GM12878 (cell line): Measurements from ENCODE around the gene OR2AJ1.

Experiments
- CHD1 ChIP-seq: IDR thresholded peaks from 2 replicates; pipeline ENCODE4 v1.6.1; 2012; ENCODE audit warnings: low read depth, low read length, improper control_type of control experiment
- CHD2 ChIP-seq: IDR thresholded peaks from 2 replicates; pipeline ENCODE4 v1.6.1; 2011; ENCODE audit warnings: low read depth, low read length, improper control_type of control experiment, borderline replicate concordance
- EZH2 ChIP-seq: IDR thresholded peaks from 2 replicates; pipeline ENCODE4 v1.6.1; 2012; ENCODE audit warnings: low read depth, mild to moderate bottlenecking, control low read depth, inconsistent platforms, low read length, borderline replicate concordance; ENCODE audit not compliant: control insufficient read depth
- POLR2AphosphoS2 ChIP-seq: IDR thresholded peaks from 2 replicates; pipeline ENCODE4 v1.6.1; 2011; ENCODE audit warnings: low read depth, mild to moderate bottlenecking, low read length, improper control_type of control experiment, moderate library complexity
- RAD51 ChIP-seq: fragments of 450-650 bp; IDR thresholded peaks from 2 replicates; pipeline ENCODE4 v1.6.1; 2016; ENCODE audit warnings: moderate library complexity, mild to moderate bottlenecking, inconsistent platforms
- TARDBP ChIP-seq: IDR thresholded peaks from 2 replicates; pipeline ENCODE4 v1.6.1; 2016; ENCODE audit warnings: borderline replicate concordance
- TCF12 ChIP-seq: IDR thresholded peaks from 2 replicates; pipeline ENCODE4 v1.6.1; 2011; ENCODE audit warnings: low read depth, mild to moderate bottlenecking, low read length
- ZZZ3 ChIP-seq: IDR thresholded peaks from 2 replicates; pipeline ENCODE4 v1.6.1; 2011; ENCODE audit warnings: low read depth; ENCODE audit not compliant: control insufficient read depth, insufficient read length
- TF ChIP-seq, protein P1 (sequence below): fragments of 450-650 bp; formaldehyde crosslinking; IDR thresholded peaks from 2 replicates; pipeline ENCODE4 v1.4.0; 2020; ENCODE audit warnings: mild to moderate bottlenecking, moderate library complexity
- TF ChIP-seq, protein P2 (sequence below), 3 experiments: IDR thresholded peaks in 2 of 3; conservative IDR thresholded peaks in 1 of 3; 2 replicates each; pipeline ENCODE4 v1.5.1; 2011; ENCODE audit warnings: low read depth in 3 of 3, low read length in 3 of 3, mild to moderate bottlenecking in 3 of 3, control low read depth in 2 of 3, moderate library complexity in 2 of 3, inconsistent platforms in 1 of 3, mixed read lengths in 1 of 3; ENCODE audit not compliant: control insufficient read depth in 2 of 3, insufficient read depth in 1 of 3; ENCODE audit errors: extremely low read depth in 1 of 3
- TF ChIP-seq, protein P3 (sequence below): IDR thresholded peaks from 2 replicates; pipeline ENCODE4 v1.6.1; 2012; ENCODE audit warnings: improper control_type of control experiment, low read depth, low read length; ENCODE audit not compliant: insufficient replicate concordance

DNA sequence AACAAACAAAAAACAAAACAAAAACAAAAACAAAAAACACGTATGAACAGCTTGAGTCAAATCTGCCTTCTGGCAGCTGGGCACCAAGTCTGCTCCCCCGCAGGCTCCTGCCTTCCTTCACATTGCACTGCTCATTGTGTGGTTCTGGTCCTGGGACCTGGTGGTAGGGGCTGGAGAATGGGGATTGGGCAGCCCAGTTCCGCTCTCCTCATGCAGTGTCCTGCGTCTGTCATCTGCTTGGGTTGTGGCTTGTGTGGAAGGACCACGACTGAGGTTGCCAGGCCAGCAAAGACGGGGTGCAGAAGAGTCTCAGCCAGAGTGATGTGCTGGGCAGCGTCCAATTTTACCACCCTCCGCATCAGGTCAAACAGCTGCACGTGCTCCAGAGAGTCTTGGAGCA, 11.1 kb downstream of the OR2AJ1 start:
- TF ChIP-seq RAD51 (no peak), CHD2 (no peak), EZH2 (no peak), CHD1 (no peak), ZZZ3 (no peak), POLR2AphosphoS2 (no peak), TCF12 (no peak), TARDBP (no peak)
- TF ChIP-seq, protein P1, sequence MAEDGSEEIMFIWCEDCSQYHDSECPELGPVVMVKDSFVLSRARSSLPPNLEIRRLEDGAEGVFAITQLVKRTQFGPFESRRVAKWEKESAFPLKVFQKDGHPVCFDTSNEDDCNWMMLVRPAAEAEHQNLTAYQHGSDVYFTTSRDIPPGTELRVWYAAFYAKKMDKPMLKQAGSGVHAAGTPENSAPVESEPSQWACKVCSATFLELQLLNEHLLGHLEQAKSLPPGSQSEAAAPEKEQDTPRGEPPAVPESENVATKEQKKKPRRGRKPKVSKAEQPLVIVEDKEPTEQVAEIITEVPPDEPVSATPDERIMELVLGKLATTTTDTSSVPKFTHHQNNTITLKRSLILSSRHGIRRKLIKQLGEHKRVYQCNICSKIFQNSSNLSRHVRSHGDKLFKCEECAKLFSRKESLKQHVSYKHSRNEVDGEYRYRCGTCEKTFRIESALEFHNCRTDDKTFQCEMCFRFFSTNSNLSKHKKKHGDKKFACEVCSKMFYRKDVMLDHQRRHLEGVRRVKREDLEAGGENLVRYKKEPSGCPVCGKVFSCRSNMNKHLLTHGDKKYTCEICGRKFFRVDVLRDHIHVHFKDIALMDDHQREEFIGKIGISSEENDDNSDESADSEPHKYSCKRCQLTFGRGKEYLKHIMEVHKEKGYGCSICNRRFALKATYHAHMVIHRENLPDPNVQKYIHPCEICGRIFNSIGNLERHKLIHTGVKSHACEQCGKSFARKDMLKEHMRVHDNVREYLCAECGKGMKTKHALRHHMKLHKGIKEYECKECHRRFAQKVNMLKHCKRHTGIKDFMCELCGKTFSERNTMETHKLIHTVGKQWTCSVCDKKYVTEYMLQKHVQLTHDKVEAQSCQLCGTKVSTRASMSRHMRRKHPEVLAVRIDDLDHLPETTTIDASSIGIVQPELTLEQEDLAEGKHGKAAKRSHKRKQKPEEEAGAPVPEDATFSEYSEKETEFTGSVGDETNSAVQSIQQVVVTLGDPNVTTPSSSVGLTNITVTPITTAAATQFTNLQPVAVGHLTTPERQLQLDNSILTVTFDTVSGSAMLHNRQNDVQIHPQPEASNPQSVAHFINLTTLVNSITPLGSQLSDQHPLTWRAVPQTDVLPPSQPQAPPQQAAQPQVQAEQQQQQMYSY (CRISPR knock-in tag) = no peak
- TF ChIP-seq, protein P2, sequence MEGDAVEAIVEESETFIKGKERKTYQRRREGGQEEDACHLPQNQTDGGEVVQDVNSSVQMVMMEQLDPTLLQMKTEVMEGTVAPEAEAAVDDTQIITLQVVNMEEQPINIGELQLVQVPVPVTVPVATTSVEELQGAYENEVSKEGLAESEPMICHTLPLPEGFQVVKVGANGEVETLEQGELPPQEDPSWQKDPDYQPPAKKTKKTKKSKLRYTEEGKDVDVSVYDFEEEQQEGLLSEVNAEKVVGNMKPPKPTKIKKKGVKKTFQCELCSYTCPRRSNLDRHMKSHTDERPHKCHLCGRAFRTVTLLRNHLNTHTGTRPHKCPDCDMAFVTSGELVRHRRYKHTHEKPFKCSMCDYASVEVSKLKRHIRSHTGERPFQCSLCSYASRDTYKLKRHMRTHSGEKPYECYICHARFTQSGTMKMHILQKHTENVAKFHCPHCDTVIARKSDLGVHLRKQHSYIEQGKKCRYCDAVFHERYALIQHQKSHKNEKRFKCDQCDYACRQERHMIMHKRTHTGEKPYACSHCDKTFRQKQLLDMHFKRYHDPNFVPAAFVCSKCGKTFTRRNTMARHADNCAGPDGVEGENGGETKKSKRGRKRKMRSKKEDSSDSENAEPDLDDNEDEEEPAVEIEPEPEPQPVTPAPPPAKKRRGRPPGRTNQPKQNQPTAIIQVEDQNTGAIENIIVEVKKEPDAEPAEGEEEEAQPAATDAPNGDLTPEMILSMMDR (IDR thresholded peaks at IDR 0.05 in 2 of 3, conservative IDR thresholded peaks at IDR 0.05 in 1 of 3; ENCODE audit: control insufficient read depth in 2 of 3, extremely low read depth in 1 of 3, insufficient read depth in 1 of 3, low read depth in 3 of 3, low read length in 3 of 3) = no peak
- TF ChIP-seq, protein P3, sequence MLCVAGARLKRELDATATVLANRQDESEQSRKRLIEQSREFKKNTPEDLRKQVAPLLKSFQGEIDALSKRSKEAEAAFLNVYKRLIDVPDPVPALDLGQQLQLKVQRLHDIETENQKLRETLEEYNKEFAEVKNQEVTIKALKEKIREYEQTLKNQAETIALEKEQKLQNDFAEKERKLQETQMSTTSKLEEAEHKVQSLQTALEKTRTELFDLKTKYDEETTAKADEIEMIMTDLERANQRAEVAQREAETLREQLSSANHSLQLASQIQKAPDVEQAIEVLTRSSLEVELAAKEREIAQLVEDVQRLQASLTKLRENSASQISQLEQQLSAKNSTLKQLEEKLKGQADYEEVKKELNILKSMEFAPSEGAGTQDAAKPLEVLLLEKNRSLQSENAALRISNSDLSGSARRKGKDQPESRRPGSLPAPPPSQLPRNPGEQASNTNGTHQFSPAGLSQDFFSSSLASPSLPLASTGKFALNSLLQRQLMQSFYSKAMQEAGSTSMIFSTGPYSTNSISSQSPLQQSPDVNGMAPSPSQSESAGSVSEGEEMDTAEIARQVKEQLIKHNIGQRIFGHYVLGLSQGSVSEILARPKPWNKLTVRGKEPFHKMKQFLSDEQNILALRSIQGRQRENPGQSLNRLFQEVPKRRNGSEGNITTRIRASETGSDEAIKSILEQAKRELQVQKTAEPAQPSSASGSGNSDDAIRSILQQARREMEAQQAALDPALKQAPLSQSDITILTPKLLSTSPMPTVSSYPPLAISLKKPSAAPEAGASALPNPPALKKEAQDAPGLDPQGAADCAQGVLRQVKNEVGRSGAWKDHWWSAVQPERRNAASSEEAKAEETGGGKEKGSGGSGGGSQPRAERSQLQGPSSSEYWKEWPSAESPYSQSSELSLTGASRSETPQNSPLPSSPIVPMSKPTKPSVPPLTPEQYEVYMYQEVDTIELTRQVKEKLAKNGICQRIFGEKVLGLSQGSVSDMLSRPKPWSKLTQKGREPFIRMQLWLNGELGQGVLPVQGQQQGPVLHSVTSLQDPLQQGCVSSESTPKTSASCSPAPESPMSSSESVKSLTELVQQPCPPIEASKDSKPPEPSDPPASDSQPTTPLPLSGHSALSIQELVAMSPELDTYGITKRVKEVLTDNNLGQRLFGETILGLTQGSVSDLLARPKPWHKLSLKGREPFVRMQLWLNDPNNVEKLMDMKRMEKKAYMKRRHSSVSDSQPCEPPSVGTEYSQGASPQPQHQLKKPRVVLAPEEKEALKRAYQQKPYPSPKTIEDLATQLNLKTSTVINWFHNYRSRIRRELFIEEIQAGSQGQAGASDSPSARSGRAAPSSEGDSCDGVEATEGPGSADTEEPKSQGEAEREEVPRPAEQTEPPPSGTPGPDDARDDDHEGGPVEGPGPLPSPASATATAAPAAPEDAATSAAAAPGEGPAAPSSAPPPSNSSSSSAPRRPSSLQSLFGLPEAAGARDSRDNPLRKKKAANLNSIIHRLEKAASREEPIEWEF = no peak
